Mammary epithelial cell (primary cell): ENCODE data around the gene MBIP.

Experiments used
- EZH2 ChIP-seq: IDR thresholded peaks from 2 replicates; pipeline ENCODE4 v1.6.1; 2012; ENCODE audit warnings: low read length, inconsistent platforms, borderline replicate concordance
- TF ChIP-seq, protein P1 (sequence below), 2 donors: IDR thresholded peaks in 1 of 2; conservative IDR thresholded peaks in 1 of 2; 2 replicates each; pipeline ENCODE4 v1.5.1; 2011 to 2012; ENCODE audit warnings: inconsistent platforms in 2 of 2, low read length in 2 of 2, mild to moderate bottlenecking in 2 of 2, control low read depth in 1 of 2, low read depth in 1 of 2; ENCODE audit not compliant: insufficient read depth in 1 of 2; ENCODE audit errors: extremely low read depth in 1 of 2

DNA sequence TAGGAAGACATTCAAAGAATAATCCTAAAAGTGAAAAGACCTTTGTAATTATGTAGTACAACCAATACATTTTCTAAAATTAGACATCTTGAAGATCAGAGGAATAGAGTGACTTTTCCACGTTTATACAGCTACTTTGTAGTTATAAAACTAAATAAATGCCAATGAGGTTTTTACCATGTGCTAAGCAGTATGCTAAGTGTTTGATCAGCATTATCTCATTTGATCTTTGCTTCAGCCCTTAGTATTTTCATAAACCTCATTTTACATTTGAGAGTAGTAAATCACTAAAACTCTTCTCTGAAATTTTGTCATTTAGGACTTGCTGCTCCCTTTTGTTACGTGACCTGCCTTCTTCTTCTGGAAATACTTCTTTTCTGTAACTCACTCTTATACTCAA, 13.6 kb downstream of the MBIP start:
- TF ChIP-seq, protein P1, sequence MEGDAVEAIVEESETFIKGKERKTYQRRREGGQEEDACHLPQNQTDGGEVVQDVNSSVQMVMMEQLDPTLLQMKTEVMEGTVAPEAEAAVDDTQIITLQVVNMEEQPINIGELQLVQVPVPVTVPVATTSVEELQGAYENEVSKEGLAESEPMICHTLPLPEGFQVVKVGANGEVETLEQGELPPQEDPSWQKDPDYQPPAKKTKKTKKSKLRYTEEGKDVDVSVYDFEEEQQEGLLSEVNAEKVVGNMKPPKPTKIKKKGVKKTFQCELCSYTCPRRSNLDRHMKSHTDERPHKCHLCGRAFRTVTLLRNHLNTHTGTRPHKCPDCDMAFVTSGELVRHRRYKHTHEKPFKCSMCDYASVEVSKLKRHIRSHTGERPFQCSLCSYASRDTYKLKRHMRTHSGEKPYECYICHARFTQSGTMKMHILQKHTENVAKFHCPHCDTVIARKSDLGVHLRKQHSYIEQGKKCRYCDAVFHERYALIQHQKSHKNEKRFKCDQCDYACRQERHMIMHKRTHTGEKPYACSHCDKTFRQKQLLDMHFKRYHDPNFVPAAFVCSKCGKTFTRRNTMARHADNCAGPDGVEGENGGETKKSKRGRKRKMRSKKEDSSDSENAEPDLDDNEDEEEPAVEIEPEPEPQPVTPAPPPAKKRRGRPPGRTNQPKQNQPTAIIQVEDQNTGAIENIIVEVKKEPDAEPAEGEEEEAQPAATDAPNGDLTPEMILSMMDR (conservative IDR thresholded peaks at IDR 0.05 in 1 of 2, IDR thresholded peaks at IDR 0.05 in 1 of 2; ENCODE audit: extremely low read depth in 1 of 2, insufficient read depth in 1 of 2, low read depth in 1 of 2, low read length in 2 of 2), result no peak
- TF ChIP-seq EZH2, result no peak
